OCI-LY7 (cell line): ENCODE results near the gene DNAH9. TPM values are rescaled to one million over a fixed set of nuclear protein-coding genes. Genes with fewer than 3 reads are reported as not detected.

Experiments used
- BruUV-seq: library from RNA; stranded (reverse); fragments of 400-500 nt; replicated peaks from 2 replicates; lab custom pipeline; 2021; lab: Mats Ljungman, UMichigan
- CTCF ChIA-PET: fragments of 300-600 bp; sonication (Branson Sonifier 250); formaldehyde crosslinking; loops from one replicate; lab custom pipeline; 2022; ENCODE audit warnings: antibody characterized with exemption; ENCODE audit not compliant: unreplicated experiment; lab: Charles Lee
- POLR2A ChIA-PET: fragments of 300-600 bp; sonication (Branson Sonifier 250); formaldehyde crosslinking; loops from one replicate; lab custom pipeline; 2022; ENCODE audit warnings: antibody characterized with exemption; lab: Charles Lee
- DNase-seq: peaks from one replicate; pipeline ENCODE4 v3.0.0-alpha.2; 2015; ENCODE audit warnings: low spot score
- H2AFZ ChIP-seq: fragments of 200-600 bp; sonication (generic), shearing (Covaris generic); 2 replicates; pipeline ENCODE4 v1.6.1; 2014; ENCODE audit warnings: mild to moderate bottlenecking, antibody characterized with exemption, low read length, moderate library complexity
- H3K27ac ChIP-seq: fragments of 200-600 bp; sonication (generic); 2 replicates; pipeline ENCODE4 v1.5.1; 2014; ENCODE audit warnings: mixed run types, low read depth, mild to moderate bottlenecking, moderate library complexity, low read length, inconsistent platforms; ENCODE audit not compliant: poor library complexity, severe bottlenecking
- H3K36me3 ChIP-seq: fragments of 200-600 bp; sonication (generic); 2 replicates; pipeline ENCODE4 v1.6.1; 2014; ENCODE audit warnings: mild to moderate bottlenecking, antibody characterized with exemption, low read length, moderate library complexity, mixed read lengths; ENCODE audit not compliant: insufficient read depth
- H3K4me1 ChIP-seq: fragments of 200-600 bp; sonication (generic); 2 replicates; pipeline ENCODE4 v1.5.1; 2014; ENCODE audit warnings: mild to moderate bottlenecking, low read length; ENCODE audit not compliant: insufficient read depth, poor library complexity, severe bottlenecking
- H3K4me2 ChIP-seq: fragments of 200-600 bp; sonication (generic); 2 replicates; pipeline ENCODE4 v1.6.1; 2014; ENCODE audit warnings: mild to moderate bottlenecking, low read length
- H3K4me3 ChIP-seq: fragments of 200-600 bp; sonication (generic); 2 replicates; pipeline ENCODE4 v1.5.1; 2014; ENCODE audit warnings: mild to moderate bottlenecking, low read depth, low read length; ENCODE audit not compliant: poor library complexity, severe bottlenecking
- H3K79me2 ChIP-seq: fragments of 200-600 bp; sonication (generic); 2 replicates; pipeline ENCODE4 v1.6.1; 2016; ENCODE audit warnings: low read depth, mild to moderate bottlenecking, low read length, moderate library complexity, mixed read lengths; ENCODE audit not compliant: insufficient read depth
- H3K9me2 ChIP-seq: fragments of 200-600 bp; sonication (generic); 2 replicates; pipeline ENCODE4 v1.6.1; 2016; ENCODE audit warnings: mild to moderate bottlenecking, low read length, mixed read lengths; ENCODE audit not compliant: insufficient read depth
- H3K9me3 ChIP-seq: fragments of 200-600 bp; sonication (generic); 2 replicates; pipeline ENCODE4 v1.6.1; 2014; ENCODE audit warnings: mild to moderate bottlenecking, mixed run types, low read length, mixed read lengths
- H4K20me1 ChIP-seq: fragments of 200-600 bp; sonication (generic); 2 replicates; pipeline ENCODE4 v1.6.1; 2014; ENCODE audit warnings: mild to moderate bottlenecking, antibody characterized with exemption, low read length, moderate library complexity, mixed read lengths; ENCODE audit not compliant: insufficient read depth
- CTCF ChIP-seq: fragments of 200-600 bp; sonication (generic); conservative IDR thresholded peaks from 2 replicates; pipeline ENCODE4 v1.5.1; 2014; ENCODE audit warnings: mild to moderate bottlenecking, antibody characterized with exemption, low read length, moderate library complexity, mixed read lengths
- EZH2phosphoT487 ChIP-seq: fragments of 200-600 bp; sonication (generic); IDR thresholded peaks from 2 replicates; pipeline ENCODE4 v1.6.1; 2018; ENCODE audit warnings: low read depth, borderline replicate concordance, mild to moderate bottlenecking, mixed run types, antibody characterized with exemption, low read length, moderate library complexity, mixed read lengths
- intact Hi-C: fragments of 100-400 bp; cut with micrococcal nuclease; formaldehyde crosslinking; loops from one replicate; pipeline ENCODE4 v1.10.0; 2022; ENCODE audit not compliant: unreplicated experiment
- total RNA-seq, 2 experiments: library from RNA; depleted of rRNA in 1 of 2; stranded (reverse); fragments of >200 nt in 1 of 2; shearing (Covaris generic) in 1 of 2; gene quantifications; 2 replicates each; pipeline ENCODE4 v1.2.3, GENCODE V29; 2014 to 2022

Gene DNAH9
- total RNA-seq, 2 experiments from 2014 or later: not detected

- Histone ChIP-seq H3K4me1 (no peaks in the 10 kb centered on the region), H3K9me3 (no peaks in the 10 kb centered on the region), H3K27ac (no peak overlapping the region), H2AFZ (no peak overlapping the region), H3K4me2 (no peak overlapping the region), H4K20me1 (no peaks in the 10 kb centered on the region), H3K79me2 (no peaks in the 10 kb centered on the region), H3K36me3 (no peaks in the 10 kb centered on the region), H3K9me2 (no peaks in the 10 kb centered on the region), H3K4me3 (no peak overlapping the region)
- DNase-seq: no peak
- intact Hi-C loops: no loop called here
- CTCF ChIA-PET: no interaction called here
- no TSS peak for BruUV-seq
- POLR2A ChIA-PET: no interaction called here
- no peak for TF ChIP-seq EZH2phosphoT487
These were observed 139.9 kb downstream of the DNAH9 start for GRCh38 chr17:11738151-11738550.

DNA sequence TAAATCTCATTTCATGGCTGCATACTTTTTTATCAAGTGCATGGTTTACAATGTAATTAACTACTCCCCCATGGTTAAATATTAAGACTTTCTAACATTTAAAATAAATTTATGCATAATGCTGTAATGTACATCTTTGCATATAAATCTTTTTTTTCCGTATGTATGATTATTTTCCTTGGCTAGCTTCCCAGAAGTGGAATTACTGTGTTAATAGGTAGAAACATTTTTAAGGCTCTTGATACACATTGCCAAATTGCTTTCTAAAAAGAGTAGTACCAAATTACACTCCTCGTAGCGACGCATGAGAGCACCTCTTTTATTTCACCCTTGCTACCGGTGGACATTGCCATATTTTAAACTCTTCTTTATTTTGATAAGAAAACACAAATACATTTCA, 141.1 kb downstream of the DNAH9 start:
- Histone ChIP-seq H3K36me3 (no peaks in the 10 kb centered on the region), H4K20me1 (no peaks in the 10 kb centered on the region), H3K9me3 (no peaks in the 10 kb centered on the region), H3K27ac (no peak overlapping the region), H3K4me2 (no peak overlapping the region), H3K4me1 (no peaks in the 10 kb centered on the region), H3K9me2 (no peaks in the 10 kb centered on the region), H3K4me3 (no peak overlapping the region), H3K79me2 (no peaks in the 10 kb centered on the region), H2AFZ (no peak overlapping the region)
- ChIA-PET CTCF (no interaction called here), POLR2A (no interaction called here)
- TF ChIP-seq CTCF (no peak), EZH2phosphoT487 (no peak)
- BruUV-seq: no TSS peak
- intact Hi-C loops: no loop called here
- no peak for DNase-seq

- ChIA-PET POLR2A (no interaction called here), CTCF (no interaction called here)
- H3K4me3 ChIP-seq: no peak overlapping the region
- H3K9me3 ChIP-seq: no peaks in the 10 kb centered on the region
- H4K20me1 ChIP-seq: no peaks in the 10 kb centered on the region
- no peak overlapping the region for H2AFZ ChIP-seq
- H3K79me2 ChIP-seq: no peaks in the 10 kb centered on the region
- H3K27ac ChIP-seq: no peak overlapping the region
- no peaks in the 10 kb centered on the region for H3K4me1 ChIP-seq
- intact Hi-C loops: no loop called here
- TF ChIP-seq CTCF (no peak), EZH2phosphoT487 (no peak)
- no peak overlapping the region for H3K4me2 ChIP-seq
- no peak for DNase-seq
- no peaks in the 10 kb centered on the region for H3K36me3 ChIP-seq
- BruUV-seq: no TSS peak
- no peaks in the 10 kb centered on the region for H3K9me2 ChIP-seq
These were observed 141.6 kb downstream of the DNAH9 start for GRCh38 chr17:11739848-11740247.
